HG03060 (cell line): Measurements from ENCODE around the gene TMEM184A.

Experiments
- ATAC-seq: cut with Tn5 transposase; IDR thresholded peaks from one replicate; pipeline ENCODE4 v1.9.1; 2021; ENCODE audit warnings: low read depth, moderate number of reproducible peaks; ENCODE audit not compliant: unreplicated experiment

Gene TMEM184A

GRCh38 chr7:1553512-1554210, 2.3 kb downstream of the TMEM184A start:
- ATAC-seq = no peak

GRCh38 chr7:1552200-1552599, 3.8 kb downstream of the TMEM184A start:
- no peak for ATAC-seq

- no peak for ATAC-seq
Observed at GRCh38 chr7:1550846-1551155, 5.2 kb downstream of the TMEM184A start.

GRCh38 chr7:1550005-1550845, 5.8 kb downstream of the TMEM184A start:
- ATAC-seq = no peak

GRCh38 chr7:1549357-1550004, 6.5 kb downstream of the TMEM184A start:
- no peak for ATAC-seq

- ATAC-seq = no peak
Observed at GRCh38 chr7:1548944-1549343, 7.1 kb downstream of the TMEM184A start.

GRCh38 chr7:1548438-1548831, 7.6 kb downstream of the TMEM184A start:
- no peak for ATAC-seq

GRCh38 chr7:1547777-1548437, 8.1 kb downstream of the TMEM184A start:
- no peak for ATAC-seq

GRCh38 chr7:1546909-1547776, 8.9 kb downstream of the TMEM184A start:
- no peak for ATAC-seq

GRCh38 chr7:1546274-1546908, 9.6 kb downstream of the TMEM184A start:
- ATAC-seq = no peak

- no peak for ATAC-seq
Observed at GRCh38 chr7:1545417-1546246, 10.4 kb downstream of the TMEM184A start.

GRCh38 chr7:1544896-1545416, 11.0 kb downstream of the TMEM184A start:
- no peak for ATAC-seq

- ATAC-seq = no peak
Observed at GRCh38 chr7:1544178-1544895, 11.7 kb downstream of the TMEM184A start.

GRCh38 chr7:1543826-1544177, 12.2 kb downstream of the TMEM184A start:
- no peak for ATAC-seq

GRCh38 chr7:1542841-1543747, 12.9 kb downstream of the TMEM184A start:
- no peak for ATAC-seq

GRCh38 chr7:1542329-1542728, 13.7 kb downstream of the TMEM184A start:
- no peak for ATAC-seq
